Epithelial cell of esophagus (primary cell): Measurements from ENCODE around the gene CEP85L.

Experiments used
- DNase-seq: peaks from one replicate; pipeline ENCODE4 v3.0.0; 2010; ENCODE audit warnings: low read depth
- H3K4me3 ChIP-seq: 2 replicates; pipeline ENCODE4 v1.5.1; 2011; ENCODE audit warnings: mild to moderate bottlenecking, low read length, control low read depth
- CTCF ChIP-seq: IDR thresholded peaks from 2 replicates; pipeline ENCODE4 v1.5.1; 2011; ENCODE audit warnings: low read depth, mild to moderate bottlenecking, low read length, control low read depth, inconsistent platforms; ENCODE audit not compliant: insufficient read depth; ENCODE audit errors: missing control alignments

CEP85L gene

DNA sequence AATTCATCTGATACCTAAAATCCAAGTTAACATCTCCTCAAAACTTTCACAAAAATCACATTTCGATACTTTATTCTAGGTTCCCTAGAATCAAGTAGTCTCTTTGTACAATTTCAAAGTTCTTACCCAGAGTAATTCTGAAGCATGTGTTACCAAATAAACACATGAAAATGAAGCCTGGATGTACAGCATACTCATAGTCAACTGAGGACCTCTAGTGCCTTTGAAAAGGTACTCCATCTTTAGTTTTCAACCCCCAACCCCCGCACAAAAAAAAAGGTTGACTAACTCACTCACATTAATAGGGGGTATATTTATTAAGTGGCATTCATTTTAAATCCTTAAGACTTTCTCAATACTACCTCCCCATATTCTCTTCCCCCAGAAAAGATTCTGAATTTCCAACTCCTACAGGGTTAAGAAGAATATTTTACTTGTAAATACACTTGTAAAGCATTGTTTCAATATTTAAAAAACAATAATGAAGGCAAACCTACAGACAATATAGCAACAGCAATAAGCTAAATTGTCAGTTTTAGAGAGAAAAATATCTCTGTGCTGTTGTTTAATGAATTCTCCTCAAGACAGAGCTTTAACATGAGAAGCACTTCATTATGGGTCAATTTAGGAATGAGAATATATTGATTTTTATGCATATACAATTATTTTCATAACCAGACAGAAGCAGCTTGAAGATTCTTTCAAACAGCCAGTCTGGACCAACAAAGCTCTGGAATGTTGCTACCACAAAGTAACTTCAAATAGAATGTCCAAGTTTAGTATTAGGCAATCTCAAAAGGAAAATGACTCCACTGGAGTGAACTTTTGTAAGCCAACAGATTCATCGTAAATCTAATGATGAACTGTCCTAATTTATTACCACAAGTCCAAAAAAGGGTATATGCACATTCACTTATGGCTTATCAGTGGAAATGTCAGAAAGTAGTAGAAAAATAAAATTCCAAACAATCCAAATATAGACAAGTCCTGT is 100.0 kb downstream of the CEP85L start:
- no peak overlapping the region for H3K4me3 ChIP-seq
- DNase-seq, result peak; percentile 60
- TF ChIP-seq CTCF, result peak; percentile 69

- no peak for TF ChIP-seq CTCF
- H3K4me3 ChIP-seq, result no peak overlapping the region
Measured at GRCh38 chr6:118548613-118549012, 102.8 kb downstream of the CEP85L start.

DNA sequence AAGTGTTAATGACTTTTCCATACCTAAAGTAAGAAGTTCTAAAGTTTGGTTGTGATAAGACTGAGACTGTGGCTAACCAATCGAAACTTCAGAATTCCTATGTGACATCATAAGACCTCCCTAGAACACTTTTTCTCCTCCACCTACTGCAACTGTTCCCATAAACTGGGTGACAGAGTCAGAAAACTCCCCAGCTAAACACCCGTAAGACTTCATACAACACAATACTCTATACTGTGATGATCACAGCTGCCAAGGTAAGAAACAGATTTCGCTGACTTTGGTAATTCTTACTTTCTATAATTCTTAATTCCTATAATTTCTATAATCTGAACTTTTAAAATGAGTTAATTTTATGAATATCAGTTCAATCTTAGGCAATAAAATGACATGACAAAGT is 103.3 kb downstream of the CEP85L start, which contains the start of gene PLN:
PLN (plus strand) TSS at position 161 of the 400 bp plus-strand sequence. CDS start 10,626 bp downstream, outside the sequence.
- TF ChIP-seq CTCF, result no peak

More at GRCh38 chr6:118548613-118549012, 102.8 kb downstream of the CEP85L start:
- DNase-seq, result no peak

DNA sequence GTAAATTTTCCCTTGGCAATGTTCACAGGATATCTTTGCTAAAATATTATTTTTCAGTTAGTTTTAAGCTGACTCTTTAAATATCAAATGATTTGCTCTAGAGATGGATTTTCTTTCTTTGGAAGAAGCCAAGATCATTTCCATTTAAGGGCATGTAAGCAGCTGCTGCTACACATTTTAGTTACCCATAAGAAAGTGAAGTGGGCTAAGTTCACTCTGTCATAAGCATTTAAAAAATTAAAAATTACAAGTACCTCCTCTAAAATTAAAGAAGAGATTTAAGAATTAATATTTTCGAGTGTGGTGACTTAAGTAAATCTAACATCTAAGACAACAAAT is 104.5 kb downstream of the CEP85L start:
- TF ChIP-seq CTCF, result no peak
- no peak for DNase-seq
- no peak overlapping the region for H3K4me3 ChIP-seq

More for the DNA sequence above, 103.3 kb downstream of the CEP85L start, which contains the start of gene PLN:
- DNase-seq, result no peak
- no peak within 1 kb of the TSS for H3K4me3 ChIP-seq

DNA sequence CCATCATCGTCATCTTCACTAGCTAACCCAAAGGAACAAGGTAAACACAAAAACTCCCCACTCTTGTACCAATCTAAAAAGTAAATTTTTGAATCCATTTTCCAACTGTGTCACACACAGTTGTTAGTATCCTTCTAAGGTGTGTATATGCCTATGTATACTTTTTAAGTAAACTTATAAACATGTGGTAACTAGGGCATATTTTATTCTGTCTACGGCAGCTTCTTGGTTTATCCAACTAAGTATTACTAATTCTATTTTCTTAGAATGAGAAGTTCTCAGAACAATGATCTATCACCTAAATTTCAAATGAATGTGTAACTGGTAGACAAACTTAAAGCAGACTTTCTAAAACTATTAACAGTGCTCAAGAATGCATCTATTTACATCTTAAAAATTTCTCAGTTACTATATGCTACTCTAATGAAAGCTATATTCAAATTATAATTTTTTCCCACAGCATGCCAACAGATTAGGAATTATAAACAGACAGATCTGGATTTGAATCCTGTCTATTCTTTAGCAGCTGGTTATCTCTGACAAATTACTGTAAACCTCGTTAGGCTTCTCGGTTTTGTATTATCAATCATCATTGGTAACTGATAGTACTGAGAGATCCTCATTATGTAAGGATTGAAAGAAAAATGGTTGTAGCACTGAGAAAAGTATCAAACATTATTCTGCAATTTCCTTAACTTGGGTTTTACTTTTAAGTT is 105.1 kb downstream of the CEP85L start:
- H3K4me3 ChIP-seq, result no peak overlapping the region
- TF ChIP-seq CTCF, result no peak
- DNase-seq, result no peak

DNA sequence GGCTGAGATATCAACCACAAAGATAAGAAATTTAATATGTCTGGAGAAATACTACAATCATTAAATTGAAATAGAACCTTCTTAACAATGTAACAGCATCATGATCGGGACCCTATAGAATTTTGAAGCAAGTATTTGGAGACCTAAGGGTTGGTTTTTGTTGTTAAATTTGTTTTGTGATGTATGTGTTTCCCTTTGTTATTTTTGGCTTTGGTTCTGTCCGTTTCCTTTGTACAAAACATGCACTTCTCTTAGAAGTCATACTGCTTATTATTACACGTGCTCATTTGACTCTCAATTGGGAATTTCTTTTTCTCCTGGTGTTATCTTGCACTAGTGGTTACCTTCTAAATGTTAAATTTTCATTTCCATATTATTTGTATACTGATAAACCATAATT is 107.3 kb downstream of the CEP85L start:
- no peak for TF ChIP-seq CTCF
- no peak for DNase-seq
- H3K4me3 ChIP-seq, result no peak overlapping the region
